CD4-positive, alpha-beta T cell treated with Interleukin-6 at 100 ng/mL for 8 hours (primary cell): Measurements from ENCODE around the gene ECHDC3.
A peak's percentile ranks its signal among the peaks of the same experiment; 100 is the strongest.

Experiments used
- DNase-seq: peaks from one replicate; pipeline ENCODE4 v3.0.0-alpha.2; 2020; ENCODE audit warnings: mixed read lengths, low spot score

Gene ECHDC3

GRCh38 chr10:11782793-11783557, 40.8 kb downstream of the ECHDC3 start:
- DNase-seq: peak; percentile 26

- no peak for DNase-seq
Observed at GRCh38 chr10:11783558-11783865, 41.3 kb downstream of the ECHDC3 start.

GRCh38 chr10:11787374-11787773, 45.2 kb downstream of the ECHDC3 start:
- DNase-seq: no peak

- DNase-seq: no peak
Observed at GRCh38 chr10:11787846-11788245, 45.7 kb downstream of the ECHDC3 start.

GRCh38 chr10:11789306-11789705, 47.1 kb downstream of the ECHDC3 start:
- no peak for DNase-seq

- no peak for DNase-seq
Observed at GRCh38 chr10:11789956-11790355, 47.8 kb downstream of the ECHDC3 start.

- DNase-seq: no peak
Observed at GRCh38 chr10:11793762-11794479, 51.7 kb downstream of the ECHDC3 start.

GRCh38 chr10:11794566-11794965, 52.4 kb downstream of the ECHDC3 start:
- DNase-seq: no peak

GRCh38 chr10:11795101-11795920, 53.1 kb downstream of the ECHDC3 start:
- DNase-seq: no peak

GRCh38 chr10:11796474-11796873, 54.3 kb downstream of the ECHDC3 start:
- no peak for DNase-seq

- no peak for DNase-seq
Observed at GRCh38 chr10:11797281-11797680, 55.1 kb downstream of the ECHDC3 start.

GRCh38 chr10:11797847-11798633, 55.9 kb downstream of the ECHDC3 start:
- DNase-seq: no peak

- no peak for DNase-seq
Observed at GRCh38 chr10:11798845-11799735, 56.9 kb downstream of the ECHDC3 start.

- DNase-seq: no peak
Observed at GRCh38 chr10:11799736-11800080, 57.5 kb downstream of the ECHDC3 start.

GRCh38 chr10:11804336-11804735, 62.2 kb downstream of the ECHDC3 start:
- no peak for DNase-seq

- DNase-seq: no peak
Observed at GRCh38 chr10:11805792-11806191, 63.6 kb downstream of the ECHDC3 start.

GRCh38 chr10:11806706-11807105, 64.5 kb downstream of the ECHDC3 start:
- no peak for DNase-seq

GRCh38 chr10:11808808-11809207, 66.6 kb downstream of the ECHDC3 start:
- DNase-seq: no peak

- DNase-seq: no peak
Observed at GRCh38 chr10:11810313-11810766, 68.2 kb downstream of the ECHDC3 start.

GRCh38 chr10:11810973-11811372, 68.8 kb downstream of the ECHDC3 start:
- no peak for DNase-seq

GRCh38 chr10:11813177-11813576, 71.0 kb downstream of the ECHDC3 start:
- DNase-seq: no peak
